Measurements from ENCODE around the gene PTBP1. TPM values are rescaled to one million over a fixed set of nuclear protein-coding genes. Genes with fewer than 3 reads are reported as not detected.

The PTBP1 gene
- total and polyA plus RNA-seq, 2 of the 13 experiments (the other 11 are each of a cell fraction or from before 2014, with no cell fraction given): 195 to 288 TPM

- no peak for TF ChIP-seq MLLT10 (CRISPR knock-in tag; IDR thresholded peaks at IDR 0.05)
- TF ChIP-seq TFAP4 (IDR thresholded peaks at IDR 0.05; ENCODE audit: borderline replicate concordance, low read depth): no peak
- TF ChIP-seq ZSCAN12 (CRISPR knock-in tag; IDR thresholded peaks at IDR 0.05): no peak
- TF ChIP-seq SOX13 (IDR thresholded peaks at IDR 0.05): no peak
- peak in 1 of 2 experiments; percentile 88; a peak in 2 of 4 replicates for TF ChIP-seq SOX13 (CRISPR knock-in tag; conservative IDR thresholded peaks at IDR 0.05 in 1 of 2, IDR thresholded peaks at IDR 0.05 in 1 of 2)
- 0 out of 2 replicates have a peak, but pooled peaks have one; percentile 17 for TF ChIP-seq CBX5 (CRISPR knock-in tag; IDR thresholded peaks at IDR 0.05; ENCODE audit: borderline replicate concordance)
- TF ChIP-seq MEIS2 (CRISPR knock-in tag; IDR thresholded peaks at IDR 0.05): 0 out of 2 replicates have a peak, but pooled peaks have one; percentile 20
- TF ChIP-seq, protein P1, sequence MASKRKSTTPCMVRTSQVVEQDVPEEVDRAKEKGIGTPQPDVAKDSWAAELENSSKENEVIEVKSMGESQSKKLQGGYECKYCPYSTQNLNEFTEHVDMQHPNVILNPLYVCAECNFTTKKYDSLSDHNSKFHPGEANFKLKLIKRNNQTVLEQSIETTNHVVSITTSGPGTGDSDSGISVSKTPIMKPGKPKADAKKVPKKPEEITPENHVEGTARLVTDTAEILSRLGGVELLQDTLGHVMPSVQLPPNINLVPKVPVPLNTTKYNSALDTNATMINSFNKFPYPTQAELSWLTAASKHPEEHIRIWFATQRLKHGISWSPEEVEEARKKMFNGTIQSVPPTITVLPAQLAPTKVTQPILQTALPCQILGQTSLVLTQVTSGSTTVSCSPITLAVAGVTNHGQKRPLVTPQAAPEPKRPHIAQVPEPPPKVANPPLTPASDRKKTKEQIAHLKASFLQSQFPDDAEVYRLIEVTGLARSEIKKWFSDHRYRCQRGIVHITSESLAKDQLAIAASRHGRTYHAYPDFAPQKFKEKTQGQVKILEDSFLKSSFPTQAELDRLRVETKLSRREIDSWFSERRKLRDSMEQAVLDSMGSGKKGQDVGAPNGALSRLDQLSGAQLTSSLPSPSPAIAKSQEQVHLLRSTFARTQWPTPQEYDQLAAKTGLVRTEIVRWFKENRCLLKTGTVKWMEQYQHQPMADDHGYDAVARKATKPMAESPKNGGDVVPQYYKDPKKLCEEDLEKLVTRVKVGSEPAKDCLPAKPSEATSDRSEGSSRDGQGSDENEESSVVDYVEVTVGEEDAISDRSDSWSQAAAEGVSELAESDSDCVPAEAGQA (IDR thresholded peaks at IDR 0.05; ENCODE audit: low read depth): no peak
- TF ChIP-seq, protein P1 (CRISPR knock-in tag; IDR thresholded peaks at IDR 0.05; ENCODE audit: borderline replicate concordance): no peak
- no peak for TF ChIP-seq SATB2 (CRISPR knock-in tag; IDR thresholded peaks at IDR 0.05)
- TF ChIP-seq ZC3H4 (CRISPR knock-in tag; IDR thresholded peaks at IDR 0.05; ENCODE audit: borderline replicate concordance): no peak
- TF ChIP-seq NCOA1 (CRISPR knock-in tag; IDR thresholded peaks at IDR 0.05): no peak
- TF ChIP-seq ZNF260 (CRISPR knock-in tag; IDR thresholded peaks at IDR 0.05; ENCODE audit: borderline replicate concordance, low read depth): no peak
- peak; percentile 51; the same call in 1 of the 2 replicates for TF ChIP-seq ZNF564 (CRISPR knock-in tag; IDR thresholded peaks at IDR 0.05)
- TF ChIP-seq KDM3A (CRISPR knock-in tag; IDR thresholded peaks at IDR 0.05; ENCODE audit: low read depth): 0 out of 2 replicates have a peak, but pooled peaks have one; percentile 31
- TF ChIP-seq, protein P2, sequence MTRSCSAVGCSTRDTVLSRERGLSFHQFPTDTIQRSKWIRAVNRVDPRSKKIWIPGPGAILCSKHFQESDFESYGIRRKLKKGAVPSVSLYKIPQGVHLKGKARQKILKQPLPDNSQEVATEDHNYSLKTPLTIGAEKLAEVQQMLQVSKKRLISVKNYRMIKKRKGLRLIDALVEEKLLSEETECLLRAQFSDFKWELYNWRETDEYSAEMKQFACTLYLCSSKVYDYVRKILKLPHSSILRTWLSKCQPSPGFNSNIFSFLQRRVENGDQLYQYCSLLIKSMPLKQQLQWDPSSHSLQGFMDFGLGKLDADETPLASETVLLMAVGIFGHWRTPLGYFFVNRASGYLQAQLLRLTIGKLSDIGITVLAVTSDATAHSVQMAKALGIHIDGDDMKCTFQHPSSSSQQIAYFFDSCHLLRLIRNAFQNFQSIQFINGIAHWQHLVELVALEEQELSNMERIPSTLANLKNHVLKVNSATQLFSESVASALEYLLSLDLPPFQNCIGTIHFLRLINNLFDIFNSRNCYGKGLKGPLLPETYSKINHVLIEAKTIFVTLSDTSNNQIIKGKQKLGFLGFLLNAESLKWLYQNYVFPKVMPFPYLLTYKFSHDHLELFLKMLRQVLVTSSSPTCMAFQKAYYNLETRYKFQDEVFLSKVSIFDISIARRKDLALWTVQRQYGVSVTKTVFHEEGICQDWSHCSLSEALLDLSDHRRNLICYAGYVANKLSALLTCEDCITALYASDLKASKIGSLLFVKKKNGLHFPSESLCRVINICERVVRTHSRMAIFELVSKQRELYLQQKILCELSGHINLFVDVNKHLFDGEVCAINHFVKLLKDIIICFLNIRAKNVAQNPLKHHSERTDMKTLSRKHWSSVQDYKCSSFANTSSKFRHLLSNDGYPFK (CRISPR knock-in tag; IDR thresholded peaks at IDR 0.05; ENCODE audit: borderline replicate concordance): peak; percentile 49
- TF ChIP-seq HOXA9 (CRISPR knock-in tag; IDR thresholded peaks at IDR 0.05; ENCODE audit: borderline replicate concordance): no peak
- TF ChIP-seq ZNF768 (CRISPR knock-in tag; IDR thresholded peaks at IDR 0.05): peak; percentile 81
- TF ChIP-seq ZBTB20 (CRISPR knock-in tag; IDR thresholded peaks at IDR 0.05; ENCODE audit: borderline replicate concordance, low read depth): 0 out of 2 replicates have a peak, but pooled peaks have one; percentile 21
- TF ChIP-seq ZNF121 (CRISPR knock-in tag; IDR thresholded peaks at IDR 0.05): 0 out of 2 replicates have a peak, but pooled peaks have one; percentile 22
These were observed 14.9 kb upstream of the PTBP1 start (continued) for GRCh38 chr19:782185-782877.
